ENCODE measurements around the gene CLCA1. TPM values are rescaled to one million over a fixed set of nuclear protein-coding genes. Genes with fewer than 3 reads are reported as not detected.
A peak's percentile ranks its signal among the peaks of the same experiment; 100 is the strongest.

CLCA1 gene
- total RNA-seq, 1 donor from 2014 or later, result not detected

- peak; percentile 87 for DNase-seq (ENCODE audit: low read depth)
- no peak overlapping the region for H3K4me3 ChIP-seq (ENCODE audit: low read depth, low read length)
- TF ChIP-seq, protein P1, sequence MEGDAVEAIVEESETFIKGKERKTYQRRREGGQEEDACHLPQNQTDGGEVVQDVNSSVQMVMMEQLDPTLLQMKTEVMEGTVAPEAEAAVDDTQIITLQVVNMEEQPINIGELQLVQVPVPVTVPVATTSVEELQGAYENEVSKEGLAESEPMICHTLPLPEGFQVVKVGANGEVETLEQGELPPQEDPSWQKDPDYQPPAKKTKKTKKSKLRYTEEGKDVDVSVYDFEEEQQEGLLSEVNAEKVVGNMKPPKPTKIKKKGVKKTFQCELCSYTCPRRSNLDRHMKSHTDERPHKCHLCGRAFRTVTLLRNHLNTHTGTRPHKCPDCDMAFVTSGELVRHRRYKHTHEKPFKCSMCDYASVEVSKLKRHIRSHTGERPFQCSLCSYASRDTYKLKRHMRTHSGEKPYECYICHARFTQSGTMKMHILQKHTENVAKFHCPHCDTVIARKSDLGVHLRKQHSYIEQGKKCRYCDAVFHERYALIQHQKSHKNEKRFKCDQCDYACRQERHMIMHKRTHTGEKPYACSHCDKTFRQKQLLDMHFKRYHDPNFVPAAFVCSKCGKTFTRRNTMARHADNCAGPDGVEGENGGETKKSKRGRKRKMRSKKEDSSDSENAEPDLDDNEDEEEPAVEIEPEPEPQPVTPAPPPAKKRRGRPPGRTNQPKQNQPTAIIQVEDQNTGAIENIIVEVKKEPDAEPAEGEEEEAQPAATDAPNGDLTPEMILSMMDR (conservative IDR thresholded peaks at IDR 0.05; ENCODE audit: low read depth, low read length), result no peak
These were observed 38.9 kb upstream of the CLCA1 start for GRCh38 chr1:86429835-86430234.

DNA sequence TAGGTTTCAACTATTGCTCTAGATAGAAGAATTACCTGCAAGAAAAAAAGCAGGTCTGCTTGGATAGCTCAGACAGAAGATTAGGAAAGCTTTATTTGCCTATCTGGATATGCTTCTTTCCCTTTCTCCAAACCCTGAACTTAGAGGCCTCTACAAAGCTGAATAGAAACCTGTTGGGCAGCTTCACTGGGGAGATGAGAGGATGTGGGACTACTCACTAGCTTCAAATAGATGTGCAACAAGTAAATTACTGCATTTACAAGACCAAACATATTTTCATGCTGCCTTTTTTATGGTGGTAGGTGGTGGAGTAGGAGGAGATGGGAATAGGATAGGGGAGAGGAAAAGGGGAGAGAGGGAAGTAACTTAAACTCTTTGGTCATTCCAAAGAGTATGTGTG is 38.4 kb upstream of the CLCA1 start:
- TF ChIP-seq, protein P1 (conservative IDR thresholded peaks at IDR 0.05; ENCODE audit: low read depth, low read length), result no peak
- no peak overlapping the region for H3K4me3 ChIP-seq (ENCODE audit: low read depth, low read length)
- DNase-seq (ENCODE audit: low read depth), result no peak

DNA sequence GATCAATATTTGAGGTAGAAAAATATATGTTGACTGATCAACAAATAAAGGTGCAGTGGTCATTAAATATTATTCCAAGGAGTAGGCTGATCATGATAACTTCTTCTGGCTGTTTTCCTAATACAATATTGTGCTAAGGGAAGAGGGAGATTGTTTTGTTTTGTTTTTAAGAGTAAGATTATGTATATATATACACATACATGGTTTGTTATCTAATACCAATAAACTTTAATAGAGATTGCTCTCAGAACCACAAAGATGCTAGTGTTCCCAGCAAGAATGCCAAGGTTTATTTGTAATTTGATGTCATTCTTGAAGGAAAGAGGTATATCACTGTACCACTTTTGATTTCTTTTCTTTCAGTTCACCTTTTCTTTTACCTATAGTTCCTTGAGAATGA is 34.7 kb upstream of the CLCA1 start:
- DNase-seq (ENCODE audit: low read depth), result no peak
- TF ChIP-seq, protein P1 (conservative IDR thresholded peaks at IDR 0.05; ENCODE audit: low read depth, low read length), result no peak
- H3K4me3 ChIP-seq (ENCODE audit: low read depth, low read length), result no peak overlapping the region

DNA sequence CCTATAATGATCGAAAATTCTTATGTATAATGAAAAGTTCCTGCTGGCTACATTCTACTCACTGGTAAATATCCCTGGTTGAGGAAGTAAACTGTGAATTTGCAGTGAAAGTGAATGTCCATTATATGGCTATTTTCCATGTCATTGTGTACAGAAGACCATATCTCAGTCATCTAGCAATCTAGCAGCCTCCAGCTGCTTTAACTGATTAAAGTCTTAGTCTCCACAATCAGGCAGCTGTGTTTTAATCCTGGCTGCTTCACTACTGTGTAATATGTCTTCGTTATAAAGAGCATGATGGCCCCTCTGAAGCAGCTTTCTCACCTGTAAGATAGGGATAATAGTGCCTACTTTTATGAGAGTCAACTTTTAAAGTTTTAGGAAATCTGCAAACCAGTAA is 33.4 kb upstream of the CLCA1 start:
- H3K4me3 ChIP-seq (ENCODE audit: low read depth, low read length), result no peak overlapping the region
- TF ChIP-seq, protein P1 (conservative IDR thresholded peaks at IDR 0.05; ENCODE audit: low read depth, low read length), result no peak
- DNase-seq (ENCODE audit: low read depth), result no peak

DNA sequence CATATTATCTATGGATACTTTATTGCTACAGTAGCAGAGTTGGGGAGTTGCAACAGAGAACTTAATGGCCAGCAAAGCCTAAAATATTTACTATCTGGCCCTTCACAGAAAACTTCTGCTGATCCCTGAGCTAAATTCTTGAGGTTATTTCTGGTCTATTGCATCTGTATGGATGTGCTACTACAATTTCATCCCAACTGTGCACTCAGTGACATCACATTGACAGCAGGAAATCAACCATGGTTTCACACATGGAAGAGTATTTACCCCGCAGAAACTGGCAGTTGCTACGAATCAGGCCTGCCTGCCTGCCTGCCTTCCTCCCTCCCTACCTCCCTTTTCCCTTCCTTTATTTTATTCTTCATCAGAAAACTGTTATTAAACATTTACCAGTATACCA is 32.7 kb upstream of the CLCA1 start:
- TF ChIP-seq, protein P1 (conservative IDR thresholded peaks at IDR 0.05; ENCODE audit: low read depth, low read length), result no peak
- no peak overlapping the region for H3K4me3 ChIP-seq (ENCODE audit: low read depth, low read length)
- peak; percentile 18 for DNase-seq (ENCODE audit: low read depth)

DNA sequence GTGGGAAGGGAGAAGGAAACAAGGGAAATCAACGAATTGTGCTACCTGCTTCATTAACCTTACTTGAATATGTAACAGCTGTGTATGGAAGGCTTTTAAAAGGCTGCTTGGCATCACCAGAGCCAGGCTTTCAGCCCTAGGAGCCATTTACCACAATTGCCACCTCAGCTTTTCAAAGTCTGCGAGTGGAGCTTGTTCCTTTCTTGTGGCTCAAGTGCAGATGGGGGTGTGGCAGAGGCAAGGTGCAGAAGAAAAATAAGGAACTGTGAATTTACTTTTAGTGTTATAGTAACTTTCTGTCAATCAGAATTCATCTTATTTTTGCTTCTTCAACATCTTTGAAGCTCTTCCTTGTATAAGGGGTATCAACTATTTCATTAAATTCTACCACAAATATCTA is 27.1 kb upstream of the CLCA1 start:
- H3K4me3 ChIP-seq (ENCODE audit: low read depth, low read length), result no peak overlapping the region
- DNase-seq (ENCODE audit: low read depth), result no peak
- TF ChIP-seq, protein P1 (conservative IDR thresholded peaks at IDR 0.05; ENCODE audit: low read depth, low read length), result no peak

GRCh38 chr1:86441997-86442396 is 26.7 kb upstream of the CLCA1 start:
- no peak overlapping the region for H3K4me3 ChIP-seq (ENCODE audit: low read depth, low read length)
- TF ChIP-seq, protein P1 (conservative IDR thresholded peaks at IDR 0.05; ENCODE audit: low read depth, low read length), result no peak
- DNase-seq (ENCODE audit: low read depth), result no peak

Data from epithelial cell of proximal tubule (primary cell).